GM23338 (cell line): Measurements from ENCODE around the gene AGPAT3. TPM values are rescaled to one million over a fixed set of nuclear protein-coding genes. Genes with fewer than 3 reads are reported as not detected.

Experiments
- ATAC-seq: fragments of 200-7000 bp; cut with Tn5 transposase; 3 replicates; pipeline ENCODE4 v1.9.1; 2020
- DNase-seq: peaks from one replicate; pipeline ENCODE4 v3.0.0-alpha.2; 2015; ENCODE audit warnings: low spot score
- H2AFZ ChIP-seq: fragments of 200-600 bp; sonication (generic); 2 replicates; pipeline ENCODE4 v1.8.0; 2016; ENCODE audit warnings: antibody characterized with exemption, mild to moderate bottlenecking, moderate library complexity
- H3F3A ChIP-seq: fragments of 200-600 bp; sonication (generic); replicated peaks from 2 replicates; pipeline ENCODE4 v1.8.0; 2017; ENCODE audit warnings: antibody characterized with exemption, mixed run types, low read depth
- H3K27ac ChIP-seq: fragments of 200-600 bp; sonication (generic); 2 replicates; pipeline ENCODE4 v1.6.1; 2016; ENCODE audit warnings: low read depth
- H3K27me3 ChIP-seq: fragments of 200-600 bp; sonication (generic); 2 replicates; pipeline ENCODE4 v1.8.0; 2016; ENCODE audit warnings: mild to moderate bottlenecking, mixed run types, moderate library complexity; ENCODE audit not compliant: insufficient read depth
- H3K36me3 ChIP-seq: fragments of 200-600 bp; sonication (generic); 2 replicates; pipeline ENCODE4 v1.8.0; 2016; ENCODE audit warnings: mild to moderate bottlenecking; ENCODE audit not compliant: insufficient read depth
- H3K4me1 ChIP-seq: fragments of 200-600 bp; sonication (generic); 2 replicates; pipeline ENCODE4 v1.8.0; 2016; ENCODE audit warnings: mild to moderate bottlenecking, moderate library complexity; ENCODE audit not compliant: insufficient read depth
- H3K4me2 ChIP-seq: fragments of 200-600 bp; sonication (generic); 2 replicates; pipeline ENCODE4 v1.7.1; 2017; ENCODE audit warnings: mixed run types
- H3K4me3 ChIP-seq: fragments of 200-600 bp; sonication (generic); 2 replicates; pipeline ENCODE4 v1.6.1; 2016; ENCODE audit warnings: mixed run types
- H3K79me2 ChIP-seq: fragments of 200-600 bp; sonication (generic); replicated peaks from 2 replicates; pipeline ENCODE4 v1.8.0; 2017; ENCODE audit warnings: mild to moderate bottlenecking; ENCODE audit not compliant: insufficient read depth
- H3K9me2 ChIP-seq: fragments of 200-600 bp; sonication (generic); 2 replicates; pipeline ENCODE4 v1.8.0; 2017; ENCODE audit not compliant: insufficient read depth
- H4K20me1 ChIP-seq: fragments of 200-600 bp; sonication (generic); replicated peaks from 2 replicates; pipeline ENCODE4 v1.8.0; 2017; ENCODE audit warnings: mild to moderate bottlenecking; ENCODE audit not compliant: insufficient read depth
- H3K27ac Mint-ChIP-seq: 2 replicates; pipeline ENCODE4 v1.8.0; 2020; ENCODE audit warnings: inconsistent platforms, mild to moderate bottlenecking, moderate library complexity, mixed read lengths
- H3K27me3 Mint-ChIP-seq: 3 replicates; pipeline ENCODE4 v1.8.0; 2022; ENCODE audit warnings: low read depth, mild to moderate bottlenecking, moderate library complexity, mixed read lengths, inconsistent platforms; ENCODE audit not compliant: insufficient read depth, poor library complexity
- H3K36me3 Mint-ChIP-seq: 3 replicates; pipeline ENCODE4 v1.8.0; 2021; ENCODE audit warnings: low read depth, mild to moderate bottlenecking, inconsistent platforms, moderate library complexity, mixed read lengths
- H3K4me1 Mint-ChIP-seq: 3 replicates; pipeline ENCODE4 v1.8.0; 2020; ENCODE audit warnings: mild to moderate bottlenecking, inconsistent platforms, mixed read lengths
- H3K4me3 Mint-ChIP-seq: 3 replicates; pipeline ENCODE4 v1.8.0; 2021; ENCODE audit warnings: moderate library complexity, mild to moderate bottlenecking, inconsistent platforms, mixed read lengths
- H3K9me3 Mint-ChIP-seq: 3 replicates; pipeline ENCODE4 v1.8.0; 2020; ENCODE audit warnings: moderate library complexity, mild to moderate bottlenecking, inconsistent platforms, mixed read lengths
- CREB1 ChIP-seq: fragments of 250-450 bp; sonication (Bioruptor Pico); IDR thresholded peaks from 2 replicates; pipeline ENCODE4 v1.5.0; 2020; ENCODE audit warnings: low read depth, mild to moderate bottlenecking, moderate library complexity
- EZH2phosphoT487 ChIP-seq: fragments of 200-600 bp; sonication (generic); IDR thresholded peaks from one replicate; pipeline ENCODE4 v1.8.1; 2018; ENCODE audit warnings: antibody characterized with exemption; ENCODE audit not compliant: unreplicated experiment
- NANOG ChIP-seq: IDR thresholded peaks from 2 replicates; pipeline ENCODE4 v1.6.1; 2016; ENCODE audit warnings: antibody characterized with exemption, borderline replicate concordance
- POLR2AphosphoS5 ChIP-seq: IDR thresholded peaks from 2 replicates; pipeline ENCODE4 v1.6.1; 2016; ENCODE audit warnings: antibody characterized with exemption, low read depth
- STAT1 ChIP-seq: IDR thresholded peaks from one replicate; pipeline ENCODE4 v1.6.1; 2016; ENCODE audit warnings: antibody characterized with exemption; ENCODE audit not compliant: unreplicated experiment
- ZNF331 ChIP-seq: fragments of 250-450 bp; sonication (Bioruptor Pico); IDR thresholded peaks from 2 replicates; pipeline ENCODE4 v1.5.0; 2020; ENCODE audit warnings: low read depth, mild to moderate bottlenecking, moderate library complexity
- polyA plus RNA-seq: library from polyadenylated mRNA; unstranded; fragments of >200 nt; fragmentation: Nextera tagmentation; extraction: Ambion mirVana; gene quantifications from 2 replicates; pipeline ENCODE4 v1.2.1, GENCODE V29; 2016
- total RNA-seq: library from RNA; depleted of rRNA; stranded (reverse); fragments of >200 nt; shearing (Covaris generic); gene quantifications from 2 replicates; pipeline ENCODE4 v1.2.3, GENCODE V29; 2014
- TF ChIP-seq, protein P1 (sequence below): fragments of 250-450 bp; sonication (Bioruptor Pico); IDR thresholded peaks from 2 replicates; pipeline ENCODE4 v1.5.0; 2020; ENCODE audit warnings: mild to moderate bottlenecking, moderate library complexity

Gene AGPAT3
- total and polyA plus RNA-seq, 2 experiments from 2014 or later: 2.1 to 6.1 TPM

DNA sequence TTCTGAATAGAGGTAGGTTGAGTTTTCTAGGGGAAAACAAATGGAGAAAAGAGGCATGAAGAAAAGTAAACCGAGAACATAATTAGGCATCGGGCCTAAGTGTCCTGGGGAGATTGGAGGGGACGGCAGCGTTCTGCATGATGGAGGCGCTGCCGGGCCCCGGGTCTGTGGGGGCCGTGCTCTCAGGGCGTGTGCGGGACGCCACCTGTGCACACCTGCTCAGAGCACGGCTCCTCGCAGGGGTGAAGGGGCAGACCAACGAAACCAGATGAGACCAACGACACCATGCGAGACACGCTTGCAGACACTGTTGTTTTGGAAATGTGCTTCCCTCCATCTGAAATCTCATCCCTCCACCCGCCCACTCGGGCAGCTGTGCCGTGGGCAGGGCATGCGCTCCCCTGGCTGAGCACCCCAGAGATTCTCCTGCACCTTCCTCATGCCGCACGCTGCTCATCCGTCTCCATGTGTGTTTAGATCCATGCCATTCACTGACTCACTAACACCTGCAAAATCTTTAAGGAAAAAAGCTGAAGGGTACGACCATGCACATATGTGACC lies 118.9 kb downstream of the AGPAT3 start:
- H3F3A ChIP-seq: peaks cover 10% of the 10 kb centered on the region; the same call in 1 of the 2 replicates
- no peak overlapping the region for H3K4me3 ChIP-seq
- no peak for ATAC-seq
- Mint-ChIP-seq H3K4me3 (no peak overlapping the region), H3K9me3 (no peaks in the 10 kb centered on the region), H3K4me1 (peaks cover 30% of the 10 kb centered on the region), H3K36me3 (no peaks in the 10 kb centered on the region), H3K27ac (no peak overlapping the region), H3K27me3 (peaks cover 12% of the 10 kb centered on the region)
- no peak for DNase-seq
- no peak overlapping the region for H2AFZ ChIP-seq
- H3K36me3 ChIP-seq: no peaks in the 10 kb centered on the region
- H3K4me2 ChIP-seq: no peak overlapping the region
- TF ChIP-seq ZNF331 (CRISPR knock-in tag) (no peak), POLR2AphosphoS5 (no peak), STAT1 (no peak)
- TF ChIP-seq, protein P1, sequence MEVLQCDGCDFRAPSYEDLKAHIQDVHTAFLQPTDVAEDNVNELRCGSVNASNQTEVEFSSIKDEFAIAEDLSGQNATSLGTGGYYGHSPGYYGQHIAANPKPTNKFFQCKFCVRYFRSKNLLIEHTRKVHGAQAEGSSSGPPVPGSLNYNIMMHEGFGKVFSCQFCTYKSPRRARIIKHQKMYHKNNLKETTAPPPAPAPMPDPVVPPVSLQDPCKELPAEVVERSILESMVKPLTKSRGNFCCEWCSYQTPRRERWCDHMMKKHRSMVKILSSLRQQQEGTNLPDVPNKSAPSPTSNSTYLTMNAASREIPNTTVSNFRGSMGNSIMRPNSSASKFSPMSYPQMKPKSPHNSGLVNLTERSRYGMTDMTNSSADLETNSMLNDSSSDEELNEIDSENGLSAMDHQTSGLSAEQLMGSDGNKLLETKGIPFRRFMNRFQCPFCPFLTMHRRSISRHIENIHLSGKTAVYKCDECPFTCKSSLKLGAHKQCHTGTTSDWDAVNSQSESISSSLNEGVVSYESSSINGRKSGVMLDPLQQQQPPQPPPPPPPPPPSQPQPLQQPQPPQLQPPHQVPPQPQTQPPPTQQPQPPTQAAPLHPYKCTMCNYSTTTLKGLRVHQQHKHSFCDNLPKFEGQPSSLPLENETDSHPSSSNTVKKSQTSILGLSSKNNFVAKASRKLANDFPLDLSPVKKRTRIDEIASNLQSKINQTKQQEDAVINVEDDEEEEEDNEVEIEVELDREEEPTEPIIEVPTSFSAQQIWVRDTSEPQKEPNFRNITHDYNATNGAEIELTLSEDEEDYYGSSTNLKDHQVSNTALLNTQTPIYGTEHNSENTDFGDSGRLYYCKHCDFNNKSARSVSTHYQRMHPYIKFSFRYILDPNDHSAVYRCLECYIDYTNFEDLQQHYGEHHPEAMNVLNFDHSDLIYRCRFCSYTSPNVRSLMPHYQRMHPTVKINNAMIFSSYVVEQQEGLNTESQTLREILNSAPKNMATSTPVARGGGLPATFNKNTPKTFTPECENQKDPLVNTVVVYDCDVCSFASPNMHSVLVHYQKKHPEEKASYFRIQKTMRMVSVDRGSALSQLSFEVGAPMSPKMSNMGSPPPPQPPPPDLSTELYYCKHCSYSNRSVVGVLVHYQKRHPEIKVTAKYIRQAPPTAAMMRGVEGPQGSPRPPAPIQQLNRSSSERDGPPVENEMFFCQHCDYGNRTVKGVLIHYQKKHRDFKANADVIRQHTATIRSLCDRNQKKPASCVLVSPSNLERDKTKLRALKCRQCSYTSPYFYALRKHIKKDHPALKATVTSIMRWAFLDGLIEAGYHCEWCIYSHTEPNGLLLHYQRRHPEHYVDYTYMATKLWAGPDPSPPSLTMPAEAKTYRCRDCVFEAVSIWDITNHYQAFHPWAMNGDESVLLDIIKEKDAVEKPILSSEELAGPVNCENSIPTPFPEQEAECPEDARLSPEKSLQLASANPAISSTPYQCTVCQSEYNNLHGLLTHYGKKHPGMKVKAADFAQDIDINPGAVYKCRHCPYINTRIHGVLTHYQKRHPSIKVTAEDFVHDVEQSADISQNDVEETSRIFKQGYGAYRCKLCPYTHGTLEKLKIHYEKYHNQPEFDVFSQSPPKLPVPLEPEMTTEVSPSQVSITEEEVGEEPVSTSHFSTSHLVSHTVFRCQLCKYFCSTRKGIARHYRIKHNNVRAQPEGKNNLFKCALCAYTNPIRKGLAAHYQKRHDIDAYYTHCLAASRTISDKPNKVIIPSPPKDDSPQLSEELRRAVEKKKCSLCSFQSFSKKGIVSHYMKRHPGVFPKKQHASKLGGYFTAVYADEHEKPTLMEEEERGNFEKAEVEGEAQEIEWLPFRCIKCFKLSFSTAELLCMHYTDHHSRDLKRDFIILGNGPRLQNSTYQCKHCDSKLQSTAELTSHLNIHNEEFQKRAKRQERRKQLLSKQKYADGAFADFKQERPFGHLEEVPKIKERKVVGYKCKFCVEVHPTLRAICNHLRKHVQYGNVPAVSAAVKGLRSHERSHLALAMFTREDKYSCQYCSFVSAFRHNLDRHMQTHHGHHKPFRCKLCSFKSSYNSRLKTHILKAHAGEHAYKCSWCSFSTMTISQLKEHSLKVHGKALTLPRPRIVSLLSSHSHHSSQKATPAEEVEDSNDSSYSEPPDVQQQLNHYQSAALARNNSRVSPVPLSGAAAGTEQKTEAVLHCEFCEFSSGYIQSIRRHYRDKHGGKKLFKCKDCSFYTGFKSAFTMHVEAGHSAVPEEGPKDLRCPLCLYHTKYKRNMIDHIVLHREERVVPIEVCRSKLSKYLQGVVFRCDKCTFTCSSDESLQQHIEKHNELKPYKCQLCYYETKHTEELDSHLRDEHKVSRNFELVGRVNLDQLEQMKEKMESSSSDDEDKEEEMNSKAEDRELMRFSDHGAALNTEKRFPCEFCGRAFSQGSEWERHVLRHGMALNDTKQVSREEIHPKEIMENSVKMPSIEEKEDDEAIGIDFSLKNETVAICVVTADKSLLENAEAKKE (CRISPR knock-in tag): no peak
- no peaks in the 10 kb centered on the region for H3K9me2 ChIP-seq
- no peaks in the 10 kb centered on the region for H3K27me3 ChIP-seq
- H3K27ac ChIP-seq: no peak overlapping the region
- H3K79me2 ChIP-seq: no peaks in the 10 kb centered on the region
- no peaks in the 10 kb centered on the region for H4K20me1 ChIP-seq
- H3K4me1 ChIP-seq: no peaks in the 10 kb centered on the region; the same call in 1 of the 2 replicates

DNA sequence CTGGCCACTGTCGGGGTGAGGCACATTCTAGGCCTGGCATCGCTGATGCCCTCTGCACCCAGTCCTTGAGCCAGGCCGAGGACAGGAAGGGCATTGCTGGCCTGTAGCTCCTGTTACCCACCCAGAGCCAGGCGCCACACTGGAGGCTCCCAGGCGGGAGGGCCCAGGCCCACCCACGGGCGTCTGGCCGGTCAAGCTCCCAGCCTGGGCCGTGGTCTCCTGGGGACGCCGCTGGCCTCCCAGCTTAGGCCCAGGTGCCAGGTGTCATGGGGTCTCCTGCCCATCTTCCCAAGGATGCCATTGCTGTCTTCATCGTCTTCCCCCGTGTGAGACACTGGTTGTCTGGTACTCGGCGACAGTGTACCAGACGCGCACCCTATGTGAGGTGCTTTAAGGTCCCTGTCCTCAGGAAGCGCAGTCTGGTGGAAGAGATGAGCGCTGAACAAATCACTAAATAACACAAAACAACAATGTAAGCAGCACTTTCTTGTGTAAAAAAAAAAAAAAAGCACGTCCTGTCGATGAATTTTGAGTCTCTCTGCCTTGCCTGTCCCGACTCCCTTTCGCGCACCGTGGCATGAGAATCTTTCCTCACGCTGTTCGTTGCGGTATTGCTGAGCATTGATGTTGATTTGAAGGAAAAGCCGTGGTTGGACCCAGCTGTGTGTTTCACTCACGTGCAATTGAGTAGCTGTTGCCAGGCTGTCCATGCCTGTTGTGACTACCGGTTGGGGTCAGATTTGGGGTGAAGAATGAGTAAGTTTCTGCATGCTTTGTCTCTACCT lies 120.1 kb downstream of the AGPAT3 start:
- Histone ChIP-seq H3K36me3 (no peaks in the 10 kb centered on the region), H4K20me1 (no peaks in the 10 kb centered on the region), H3K4me2 (peak overlapping the region; percentile 75; the same call in 1 of the 2 replicates), H3K79me2 (no peaks in the 10 kb centered on the region), H3F3A (peaks cover 10% of the 10 kb centered on the region; the same call in 1 of the 2 replicates), H3K9me2 (no peaks in the 10 kb centered on the region), H3K27ac (no peak overlapping the region), H3K4me1 (no peaks in the 10 kb centered on the region; the same call in 1 of the 2 replicates), H2AFZ (peak overlapping the region; percentile 94), H3K4me3 (peak overlapping the region; percentile 45; the same call in 1 of the 2 replicates), H3K27me3 (no peaks in the 10 kb centered on the region)
- no peak for TF ChIP-seq CREB1 (CRISPR knock-in tag)
- no peak for TF ChIP-seq STAT1
- TF ChIP-seq NANOG: no peak
- TF ChIP-seq EZH2phosphoT487: no peak
- H3K36me3 Mint-ChIP-seq: no peaks in the 10 kb centered on the region
- DNase-seq (no peak), ATAC-seq (no peak)
- H3K9me3 Mint-ChIP-seq: no peaks in the 10 kb centered on the region
- no peak overlapping the region for H3K27ac Mint-ChIP-seq
- H3K27me3 Mint-ChIP-seq: peaks cover 12% of the 10 kb centered on the region
- H3K4me3 Mint-ChIP-seq: peak overlapping the region; percentile 70
- H3K4me1 Mint-ChIP-seq: peaks cover 30% of the 10 kb centered on the region
